ENCODE results near the gene DIDO1.

Gene DIDO1

DNA sequence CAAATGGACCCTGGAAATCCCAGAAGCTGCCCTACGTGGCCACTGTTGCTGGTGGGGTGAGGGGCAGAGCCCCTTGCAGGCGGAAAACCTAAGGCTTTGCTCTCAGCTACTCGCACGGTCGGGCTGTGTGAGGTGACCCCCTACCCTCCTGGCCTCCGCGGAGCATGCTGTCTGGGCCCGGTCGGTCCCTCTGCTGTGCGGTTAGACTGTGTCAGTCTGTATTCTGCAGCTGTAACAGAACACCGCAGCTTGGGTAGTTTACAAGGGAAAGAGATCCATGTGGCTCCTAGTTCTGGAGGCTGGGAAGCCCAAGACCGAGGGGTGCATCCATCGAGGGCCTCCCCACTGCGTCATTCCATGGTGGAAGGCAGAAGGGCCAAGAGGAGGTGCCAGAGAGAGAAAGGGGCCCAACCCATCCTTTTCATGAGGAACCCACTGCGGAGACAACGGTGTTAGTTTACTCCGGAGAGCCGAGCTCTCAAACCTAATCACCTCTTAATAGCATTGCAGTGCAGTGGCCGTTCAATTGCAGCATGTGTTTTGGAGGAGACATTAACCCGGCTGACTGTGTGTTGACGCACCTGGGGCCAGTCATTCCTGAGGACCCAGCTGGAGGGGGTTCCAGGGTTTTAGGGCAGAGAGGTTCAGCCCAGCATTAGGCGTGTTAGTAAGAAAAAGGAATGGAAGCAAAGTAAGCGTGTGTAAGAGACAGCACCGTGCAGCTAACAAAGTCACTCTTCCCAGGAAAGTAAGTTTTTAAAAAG is 91.2 kb downstream of the DIDO1 start:
- no peak for DNase-seq (ENCODE audit: low spot score)
- in situ Hi-C loops (cut with MboI; ENCODE audit: low sequenced_read_pairs, unreplicated experiment): no loop called here
- TF ChIP-seq, protein P1, sequence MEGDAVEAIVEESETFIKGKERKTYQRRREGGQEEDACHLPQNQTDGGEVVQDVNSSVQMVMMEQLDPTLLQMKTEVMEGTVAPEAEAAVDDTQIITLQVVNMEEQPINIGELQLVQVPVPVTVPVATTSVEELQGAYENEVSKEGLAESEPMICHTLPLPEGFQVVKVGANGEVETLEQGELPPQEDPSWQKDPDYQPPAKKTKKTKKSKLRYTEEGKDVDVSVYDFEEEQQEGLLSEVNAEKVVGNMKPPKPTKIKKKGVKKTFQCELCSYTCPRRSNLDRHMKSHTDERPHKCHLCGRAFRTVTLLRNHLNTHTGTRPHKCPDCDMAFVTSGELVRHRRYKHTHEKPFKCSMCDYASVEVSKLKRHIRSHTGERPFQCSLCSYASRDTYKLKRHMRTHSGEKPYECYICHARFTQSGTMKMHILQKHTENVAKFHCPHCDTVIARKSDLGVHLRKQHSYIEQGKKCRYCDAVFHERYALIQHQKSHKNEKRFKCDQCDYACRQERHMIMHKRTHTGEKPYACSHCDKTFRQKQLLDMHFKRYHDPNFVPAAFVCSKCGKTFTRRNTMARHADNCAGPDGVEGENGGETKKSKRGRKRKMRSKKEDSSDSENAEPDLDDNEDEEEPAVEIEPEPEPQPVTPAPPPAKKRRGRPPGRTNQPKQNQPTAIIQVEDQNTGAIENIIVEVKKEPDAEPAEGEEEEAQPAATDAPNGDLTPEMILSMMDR (IDR thresholded peaks at IDR 0.05; ENCODE audit: borderline replicate concordance, control extremely low read depth, extremely low read depth, insufficient read depth, missing control alignments): no peak

DNA sequence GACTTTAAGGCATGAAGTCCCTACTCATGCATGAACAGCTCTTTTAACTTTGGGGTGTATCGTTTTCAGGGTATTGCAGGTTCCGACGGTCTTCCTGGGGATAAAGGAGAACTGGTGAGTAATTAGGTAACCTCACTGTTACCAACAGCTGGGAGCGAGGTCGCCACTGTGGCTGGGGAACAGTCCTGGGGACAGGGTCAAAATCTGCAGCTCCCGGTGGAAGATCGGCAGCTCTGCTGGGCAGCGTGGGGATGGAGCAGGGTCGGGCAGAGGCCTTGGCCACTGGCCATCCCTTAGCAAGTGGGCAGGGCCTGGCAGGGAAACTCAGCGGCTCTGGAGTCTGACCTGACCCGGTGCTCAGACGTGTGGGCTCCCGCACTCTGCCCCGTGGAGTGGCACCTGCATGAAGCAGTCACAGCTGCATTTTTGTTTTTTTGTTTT is 93.3 kb downstream of the DIDO1 start:
- in situ Hi-C loops (cut with MboI; ENCODE audit: low sequenced_read_pairs, unreplicated experiment): no loop called here
- DNase-seq (ENCODE audit: low spot score): no peak

DNA sequence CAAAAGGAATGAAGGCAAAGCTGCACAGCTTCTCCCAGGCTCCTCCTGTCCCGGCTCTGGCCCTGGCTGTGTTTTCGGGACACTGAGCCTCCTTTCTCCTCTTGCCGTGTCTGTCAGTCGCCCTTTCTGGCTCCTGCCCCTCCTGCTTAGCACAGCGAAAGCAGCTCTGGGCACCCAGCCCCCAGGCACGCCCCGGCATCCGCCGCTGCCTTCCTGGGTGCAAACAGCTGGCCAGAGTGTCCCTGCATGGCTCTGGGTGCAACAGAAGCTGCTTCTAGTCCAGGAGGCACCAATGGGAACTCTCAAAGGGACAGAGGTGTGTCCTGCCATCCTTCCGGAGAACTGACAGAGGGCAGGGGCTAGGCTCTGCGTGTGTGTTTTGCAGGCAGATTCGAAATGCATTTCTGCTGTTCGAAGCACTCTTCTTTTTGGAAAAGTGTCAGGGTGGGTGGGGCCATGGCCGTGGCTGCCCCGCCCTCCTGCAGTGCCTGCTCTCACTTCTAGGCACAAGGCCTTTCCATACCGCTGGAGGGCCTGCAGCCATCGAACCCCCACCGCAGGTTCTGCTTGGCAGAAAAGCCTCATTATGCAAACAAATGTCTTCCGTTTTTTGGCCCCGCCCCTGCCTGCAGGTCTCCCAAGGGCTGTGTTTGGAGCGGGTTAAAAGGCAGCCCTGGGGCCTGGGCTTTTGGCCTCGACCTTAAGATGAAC is 93.9 kb downstream of the DIDO1 start:
- TF ChIP-seq, protein P1 (IDR thresholded peaks at IDR 0.05; ENCODE audit: borderline replicate concordance, control extremely low read depth, extremely low read depth, insufficient read depth, missing control alignments): no peak
- DNase-seq (ENCODE audit: low spot score): peak; percentile 78
- in situ Hi-C loops (cut with MboI; ENCODE audit: low sequenced_read_pairs, unreplicated experiment): no loop called here

More for the DNA sequence above, 93.3 kb downstream of the DIDO1 start:
- TF ChIP-seq, protein P1 (IDR thresholded peaks at IDR 0.05; ENCODE audit: borderline replicate concordance, control extremely low read depth, extremely low read depth, insufficient read depth, missing control alignments): no peak

DNA sequence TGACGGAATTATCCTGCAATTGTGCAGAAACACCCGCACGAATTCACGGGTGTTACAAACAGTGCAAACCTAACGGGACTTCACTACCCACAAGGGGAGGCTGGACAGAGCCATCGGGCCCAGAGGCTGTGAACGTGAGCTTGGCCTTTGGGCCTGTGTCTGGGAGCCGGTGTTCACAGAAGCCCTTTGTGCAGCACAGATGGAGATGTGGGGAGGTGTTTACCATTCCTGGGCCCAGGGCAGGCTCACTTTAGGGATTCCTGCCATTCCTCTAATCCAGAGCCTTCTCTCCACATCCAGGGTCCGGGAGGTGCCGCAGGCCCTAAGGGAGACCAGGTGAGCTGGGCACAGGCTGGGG is 94.5 kb downstream of the DIDO1 start:
- in situ Hi-C loops (cut with MboI; ENCODE audit: low sequenced_read_pairs, unreplicated experiment): no loop called here
- TF ChIP-seq, protein P1 (IDR thresholded peaks at IDR 0.05; ENCODE audit: borderline replicate concordance, control extremely low read depth, extremely low read depth, insufficient read depth, missing control alignments): no peak
- peak; percentile 28 for DNase-seq (ENCODE audit: low spot score)

DNA sequence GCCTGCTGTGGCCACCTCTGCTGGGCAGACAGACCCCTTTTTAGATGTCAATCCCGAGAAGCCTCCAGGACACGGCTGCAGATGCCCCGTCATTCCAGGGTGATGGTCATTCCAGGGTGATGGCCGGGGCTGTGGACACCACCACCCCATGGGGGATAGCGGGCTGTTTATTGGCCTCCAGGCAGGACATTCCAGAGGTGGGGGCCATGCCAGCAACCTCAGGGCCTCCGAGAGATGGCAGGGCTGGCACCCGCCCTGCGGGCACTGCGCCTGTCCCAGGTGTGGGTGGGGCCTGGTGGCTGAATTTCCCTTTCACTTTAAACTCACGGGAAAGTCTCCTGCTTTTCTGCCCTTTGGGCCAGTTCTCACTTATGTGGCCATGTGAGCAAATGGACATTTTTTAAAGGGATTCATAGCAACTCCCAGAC is 94.9 kb downstream of the DIDO1 start:
- DNase-seq (ENCODE audit: low spot score): no peak
- TF ChIP-seq, protein P1 (IDR thresholded peaks at IDR 0.05; ENCODE audit: borderline replicate concordance, control extremely low read depth, extremely low read depth, insufficient read depth, missing control alignments): no peak
- in situ Hi-C loops (cut with MboI; ENCODE audit: low sequenced_read_pairs, unreplicated experiment): no loop called here

DNA sequence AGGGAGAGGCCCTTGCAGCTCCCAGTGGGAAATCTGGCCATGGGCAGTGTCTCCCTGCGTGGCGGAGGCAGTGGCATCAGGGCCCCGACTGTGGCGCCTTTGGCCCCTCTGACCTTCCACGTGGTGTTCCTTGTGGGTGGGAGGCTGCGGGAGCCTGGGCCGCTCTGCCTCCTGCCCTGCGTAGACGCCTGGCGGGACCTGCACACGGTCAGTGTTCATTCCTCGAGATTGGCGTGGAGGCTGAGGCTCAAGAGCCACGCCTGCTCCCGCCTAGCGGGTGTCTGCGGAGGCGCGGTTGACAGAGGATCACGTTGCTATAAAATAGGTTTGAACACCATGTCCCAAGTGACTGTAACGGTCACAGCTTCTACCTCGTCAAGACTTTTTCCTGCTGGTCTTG is 95.5 kb downstream of the DIDO1 start:
- TF ChIP-seq, protein P1 (IDR thresholded peaks at IDR 0.05; ENCODE audit: borderline replicate concordance, control extremely low read depth, extremely low read depth, insufficient read depth, missing control alignments): no peak
- no peak for DNase-seq (ENCODE audit: low spot score)

More for the DNA sequence above, 95.5 kb downstream of the DIDO1 start:
- in situ Hi-C loops (cut with MboI; ENCODE audit: low sequenced_read_pairs, unreplicated experiment): no loop called here

Measured in GM13976 (cell line).